Thyroid gland (tissue), 4 donors: ENCODE measurements around the gene GMCL2. TPM values are rescaled to one million over a fixed set of nuclear protein-coding genes. Genes with fewer than 3 reads are reported as not detected.

ENCODE experiments used
- DNase-seq, 2 donors: peaks; one replicate each; pipeline ENCODE4 v3.0.0-alpha.2; 2019
- H3K27ac ChIP-seq, 3 donors: fragments of 200-600 bp; sonication (generic); 1 replicate in 2 of 3; 2 replicates in 1 of 3; pipeline ENCODE4 v1.5.1; 2016 to 2019; ENCODE audit warnings: mild to moderate bottlenecking in 1 of 3, moderate library complexity in 1 of 3
- H3K27me3 ChIP-seq: fragments of 200-600 bp; sonication (generic); one replicate; pipeline ENCODE4 v1.5.1; 2019
- H3K36me3 ChIP-seq, 2 donors: fragments of 200-600 bp; sonication (generic); one replicate each; pipeline ENCODE4 v1.5.1; 2016 to 2019
- H3K4me1 ChIP-seq, 2 donors: fragments of 200-600 bp; sonication (generic); one replicate each; pipeline ENCODE4 v1.5.1; 2017 to 2019
- H3K4me3 ChIP-seq, 3 donors: fragments of 200-600 bp; sonication (generic); replicated peaks in 1 of 3; 1 replicate in 2 of 3; 2 replicates in 1 of 3; pipeline ENCODE4 v1.5.1; 2016; ENCODE audit warnings: mild to moderate bottlenecking in 1 of 3
- H3K9me3 ChIP-seq: fragments of 200-600 bp; sonication (generic); one replicate; pipeline ENCODE4 v1.5.1; 2017
- CTCF ChIP-seq, 6 experiments: fragments of 200-600 bp in 3 of 6; fragments of 450-650 bp in 3 of 6; sonication (generic) in 3 of 6; IDR thresholded peaks; one replicate each; pipeline ENCODE4 v1.5.1; 2016 to 2019; ENCODE audit warnings: antibody characterized with exemption in 6 of 6, mild to moderate bottlenecking in 2 of 6, inconsistent platforms in 1 of 6, moderate library complexity in 1 of 6
- POLR2A ChIP-seq, 2 donors: fragments of 450-650 bp; IDR thresholded peaks; one replicate each; pipeline ENCODE4 v1.6.1; 2017; ENCODE audit warnings: antibody characterized with exemption in 2 of 2, mild to moderate bottlenecking in 2 of 2, moderate library complexity in 1 of 2
- WGBS, 2 donors: methylation state at CpG; one replicate each; pipeline ENCODE4 v1.1.5; 2017; 5-methylcytosine and 5-hydroxymethylcytosine counted together
- intact Hi-C: fragments of 100-400 bp; cut with DNase I; formaldehyde crosslinking; loops from one replicate; pipeline ENCODE4 v1.15.1; 2023
- total RNA-seq, 4 donors: library from RNA; depleted of rRNA; stranded (reverse); fragments of >200 nt; gene quantifications; one replicate each; pipeline ENCODE4 v1.2.3, GENCODE V29; 2016

The GMCL2 gene
- total RNA-seq, 4 donors from 2014 or later = not detected

DNA sequence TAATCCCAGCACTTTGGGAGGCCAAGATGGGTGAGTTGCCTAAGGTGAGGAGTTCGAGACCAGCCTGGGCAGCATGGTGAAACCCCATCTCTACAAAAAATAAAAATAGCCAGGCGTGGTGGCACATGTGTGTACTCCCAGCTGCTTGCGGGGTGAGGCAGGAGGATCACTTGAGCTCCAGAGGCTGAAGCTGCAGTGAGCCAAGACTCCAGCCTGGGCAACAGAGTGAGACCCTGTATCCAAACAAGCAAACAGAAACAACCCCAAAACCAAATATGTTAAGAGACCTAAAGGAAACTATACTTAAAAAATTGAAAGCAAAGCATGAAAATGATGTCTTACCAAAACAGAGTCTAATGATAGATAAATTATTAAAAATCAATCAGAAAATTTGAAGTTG is 29.6 kb upstream of the GMCL2 start:
- TF ChIP-seq CTCF (IDR thresholded peaks at IDR 0.05) (no peak), POLR2A (IDR thresholded peaks at IDR 0.05) (no peak)
- no peaks in the 10 kb centered on the region for H3K9me3 ChIP-seq
- H3K36me3 ChIP-seq = peaks cover 44 to 58% of the 10 kb centered on the region in 2 donors
- no peak overlapping the region for H3K27ac ChIP-seq
- WGBS, 2 donors = 87 to 91% methylated on average over 3 of the region's 3 CpGs
- intact Hi-C loops = no loop called here
- H3K27me3 ChIP-seq = no peaks in the 10 kb centered on the region
- H3K4me3 ChIP-seq = no peak overlapping the region
- H3K4me1 ChIP-seq = no peaks in the 10 kb centered on the region
- DNase-seq = no peak

- 89 to 92% methylated on average over 5 of the region's 5 CpGs for WGBS, 2 donors
- Histone ChIP-seq H3K9me3 (no peaks in the 10 kb centered on the region), H3K4me1 (no peaks in the 10 kb centered on the region), H3K4me3 (no peak overlapping the region), H3K36me3 (peaks cover 50 to 65% of the 10 kb centered on the region in 2 donors), H3K27me3 (no peaks in the 10 kb centered on the region), H3K27ac (no peak overlapping the region)
- TF ChIP-seq POLR2A (IDR thresholded peaks at IDR 0.05) = no peak
- no peak for TF ChIP-seq CTCF (IDR thresholded peaks at IDR 0.05)
- intact Hi-C loops = no loop called here
- DNase-seq = no peak
These were observed 28.9 kb upstream of the GMCL2 start for GRCh38 chr5:178216088-178216534.

DNA sequence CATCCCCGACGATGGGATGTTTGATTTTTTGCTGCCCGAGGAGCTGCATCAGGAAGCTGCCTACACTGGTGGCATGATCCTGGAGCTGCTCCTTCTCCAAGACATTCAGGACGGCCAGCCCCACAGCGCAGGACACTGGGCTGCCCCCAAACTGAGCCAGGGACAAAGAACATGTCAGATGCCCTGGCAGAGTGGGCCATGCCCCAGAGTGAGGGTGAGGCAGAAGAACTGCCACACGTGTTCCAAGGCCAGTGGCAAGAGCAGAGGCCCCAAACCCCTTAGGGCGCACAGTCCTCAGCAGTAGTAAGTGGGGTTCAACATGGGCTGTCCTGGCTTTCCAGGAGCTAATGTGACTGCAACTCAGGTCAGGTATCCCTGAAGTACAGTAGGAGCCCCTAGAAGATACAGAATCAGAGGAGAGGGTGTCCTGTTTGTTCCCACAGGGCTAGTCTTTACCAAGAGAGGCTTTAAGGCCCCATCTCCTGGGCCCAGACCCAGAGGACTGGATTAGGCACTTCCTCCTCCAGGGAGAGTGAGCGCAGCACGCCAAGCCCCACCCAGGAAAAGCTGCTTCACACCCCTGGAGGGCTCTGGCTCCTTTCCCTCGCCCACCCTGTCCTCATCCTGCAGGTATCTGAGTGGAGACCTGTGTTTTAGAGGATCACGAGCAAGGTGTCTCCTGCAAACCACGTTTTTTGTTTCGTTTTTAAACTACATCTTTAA is 28.3 kb upstream of the GMCL2 start:
- Histone ChIP-seq H3K27me3 (no peaks in the 10 kb centered on the region), H3K4me3 (no peak overlapping the region), H3K27ac (no peak overlapping the region), H3K4me1 (no peaks in the 10 kb centered on the region), H3K9me3 (no peaks in the 10 kb centered on the region), H3K36me3 (peaks cover 57 to 71% of the 10 kb centered on the region in 2 donors)
- DNase-seq = no peak
- no peak for TF ChIP-seq POLR2A (IDR thresholded peaks at IDR 0.05)
- no peak for TF ChIP-seq CTCF (IDR thresholded peaks at IDR 0.05)
- 85 to 87% methylated on average over 11 to 13 of the region's 13 CpGs for WGBS, 2 donors
- intact Hi-C loops = no loop called here

- Histone ChIP-seq H3K27me3 (no peaks in the 10 kb centered on the region), H3K4me3 (no peak overlapping the region), H3K4me1 (no peaks in the 10 kb centered on the region), H3K27ac (no peak overlapping the region), H3K9me3 (no peaks in the 10 kb centered on the region), H3K36me3 (peaks cover 68 to 83% of the 10 kb centered on the region in 2 donors)
- TF ChIP-seq POLR2A (IDR thresholded peaks at IDR 0.05) = no peak
- no peak for TF ChIP-seq CTCF (IDR thresholded peaks at IDR 0.05)
- intact Hi-C loops = no loop called here
- no peak for DNase-seq
- WGBS, 2 donors = 92 to 95% methylated on average over 6 of the region's 6 CpGs
These were observed 27.1 kb upstream of the GMCL2 start for GRCh38 chr5:178214160-178214803.

DNA sequence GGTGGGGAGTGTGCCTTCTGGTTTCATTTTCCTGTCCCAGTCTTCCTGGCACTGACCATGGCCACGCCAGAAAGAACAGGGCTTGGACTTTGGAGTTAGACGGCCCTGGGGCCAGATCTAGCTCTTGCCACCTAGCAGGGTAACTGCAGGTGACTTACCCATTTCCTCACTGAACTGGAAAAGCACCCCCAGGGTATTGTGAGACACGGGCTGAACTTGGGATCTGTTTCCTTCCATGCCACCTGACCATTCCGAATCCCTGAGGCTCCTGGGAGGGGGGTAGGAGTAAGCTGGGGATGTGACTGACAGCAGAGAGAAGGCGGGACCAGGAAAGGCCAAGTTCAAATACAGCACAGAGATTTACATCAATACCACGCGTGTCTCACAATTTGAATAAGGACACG is 26.6 kb upstream of the GMCL2 start:
- Histone ChIP-seq H3K27ac (no peak overlapping the region), H3K4me1 (no peaks in the 10 kb centered on the region), H3K36me3 (peaks cover 74 to 87% of the 10 kb centered on the region in 2 donors), H3K9me3 (no peaks in the 10 kb centered on the region), H3K27me3 (no peaks in the 10 kb centered on the region), H3K4me3 (no peak overlapping the region)
- WGBS, 2 donors = 83 to 84% methylated on average over 8 of the region's 8 CpGs
- TF ChIP-seq CTCF (IDR thresholded peaks at IDR 0.05) (no peak), POLR2A (IDR thresholded peaks at IDR 0.05) (no peak)
- no peak for DNase-seq
- intact Hi-C loops = no loop called here
